Measurements from ENCODE around the gene KLHL28. TPM values are rescaled to one million over a fixed set of nuclear protein-coding genes. Genes with fewer than 3 reads are reported as not detected.

The KLHL28 gene
- total and polyA plus RNA-seq, 5 experiments from 2014 or later, result 39.5 to 53.9 (median 41.2) TPM

- H3K9me3 Mint-ChIP-seq, result no peaks in the 10 kb centered on the region
These were observed 4.9 kb downstream of the KLHL28 start for GRCh38 chr14:44956866-44957265.

GRCh38 chr14:44955528-44955927 is 6.2 kb downstream of the KLHL28 start:
- Mint-ChIP-seq H3K27ac (no peak overlapping the region), H3K4me3 (peak overlapping the region in 3 of 10 donors; percentile 10 to 33 (median 13)), H3K36me3 (peaks cover 0 to 44% (median 11%) of the 10 kb centered on the region in 3 donors), H3K4me1 (peaks cover 11 to 74% (median 43%) of the 10 kb centered on the region in 4 donors), H3K27me3 (no peaks in the 10 kb centered on the region), H3K9me3 (no peaks in the 10 kb centered on the region)
- POLR2A ChIA-PET, result no interaction called here
- DNase-seq (no peak), ATAC-seq (no peak)

More at GRCh38 chr14:44956866-44957265, 4.9 kb downstream of the KLHL28 start:
- Mint-ChIP-seq H3K27me3 (no peaks in the 10 kb centered on the region), H3K4me1 (peaks cover 7 to 67% (median 35%) of the 10 kb centered on the region in 4 donors), H3K27ac (no peak overlapping the region), H3K36me3 (peaks cover 0 to 33% (median 8%) of the 10 kb centered on the region in 3 donors), H3K4me3 (peak overlapping the region in 6 of 10 donors; percentile 1 to 16 (median 3))
- ATAC-seq, result no peak
- POLR2A ChIA-PET, result no interaction called here
- DNase-seq, result no peak

GRCh38 chr14:44954750-44955149 is 7.0 kb downstream of the KLHL28 start:
- DNase-seq (no peak), ATAC-seq (no peak)
- POLR2A ChIA-PET, result no interaction called here
- no peaks in the 10 kb centered on the region for H3K27me3 Mint-ChIP-seq
- peak overlapping the region in 1 of 10 donors; percentile 22 for H3K4me3 Mint-ChIP-seq
- H3K9me3 Mint-ChIP-seq, result no peaks in the 10 kb centered on the region
- H3K36me3 Mint-ChIP-seq, result peaks cover 0 to 45% (median 13%) of the 10 kb centered on the region in 3 donors
- peaks cover 9 to 69% (median 42%) of the 10 kb centered on the region in 4 donors for H3K4me1 Mint-ChIP-seq
- H3K27ac Mint-ChIP-seq, result no peak overlapping the region

GRCh38 chr14:44952391-44953110 is 9.2 kb downstream of the KLHL28 start:
- POLR2A ChIA-PET, result no interaction called here

GRCh38 chr14:44951051-44951450 is 10.7 kb downstream of the KLHL28 start:
- DNase-seq (no peak), ATAC-seq (no peak)
- POLR2A ChIA-PET, result no interaction called here
- H3K27ac Mint-ChIP-seq, result no peak overlapping the region
- no peaks in the 10 kb centered on the region for H3K27me3 Mint-ChIP-seq
- H3K9me3 Mint-ChIP-seq, result peaks cover 0 to 10% (median 3%) of the 10 kb centered on the region in 9 donors
- H3K4me3 Mint-ChIP-seq, result no peak overlapping the region
- H3K4me1 Mint-ChIP-seq, result peaks cover 18 to 59% (median 47%) of the 10 kb centered on the region in 4 donors
- H3K36me3 Mint-ChIP-seq, result peaks cover 5 to 63% (median 31%) of the 10 kb centered on the region in 3 donors

More at GRCh38 chr14:44952391-44953110, 9.2 kb downstream of the KLHL28 start:
- H3K27ac Mint-ChIP-seq, result peak overlapping the region in 1 of 10 donors; percentile 60
- H3K4me3 Mint-ChIP-seq, result no peak overlapping the region
- ATAC-seq, result no peak
- DNase-seq, result no peak
- peaks cover 12 to 63% (median 46%) of the 10 kb centered on the region in 4 donors for H3K4me1 Mint-ChIP-seq
- no peaks in the 10 kb centered on the region for H3K9me3 Mint-ChIP-seq
- no peaks in the 10 kb centered on the region for H3K27me3 Mint-ChIP-seq
- peaks cover 0 to 58% (median 23%) of the 10 kb centered on the region in 3 donors for H3K36me3 Mint-ChIP-seq

GRCh38 chr14:44945264-44945663 is 16.5 kb downstream of the KLHL28 start:
- POLR2A ChIA-PET, result no interaction called here
- no peak for DNase-seq
- Mint-ChIP-seq H3K36me3 (peaks cover 36 to 69% (median 65%) of the 10 kb centered on the region in 3 donors), H3K4me3 (no peak overlapping the region), H3K27ac (no peak overlapping the region), H3K9me3 (peaks cover 0 to 10% (median 3%) of the 10 kb centered on the region in 9 donors), H3K27me3 (no peaks in the 10 kb centered on the region), H3K4me1 (peaks cover 28 to 53% (median 45%) of the 10 kb centered on the region in 4 donors)
- ATAC-seq, result no peak

- H3K36me3 Mint-ChIP-seq, result peaks cover 36 to 76% (median 73%) of the 10 kb centered on the region in 3 donors
- POLR2A ChIA-PET, result interaction anchor here (0.7 kb wide), 1 partner anchor 165 kb away, joined by 4 read pairs; no protein-coding TSS in a partner anchor
- H3K27ac Mint-ChIP-seq, result no peak overlapping the region
- H3K4me3 Mint-ChIP-seq, result no peak overlapping the region
- ATAC-seq (no peak), DNase-seq (no peak)
- no peaks in the 10 kb centered on the region for H3K27me3 Mint-ChIP-seq
- peaks cover 33 to 52% (median 44%) of the 10 kb centered on the region in 4 donors for H3K4me1 Mint-ChIP-seq
- peaks cover 0 to 17% (median 3%) of the 10 kb centered on the region in 9 donors for H3K9me3 Mint-ChIP-seq
These were observed 17.6 kb downstream of the KLHL28 start for GRCh38 chr14:44944107-44944506.

- ATAC-seq (no peak), DNase-seq (no peak)
- POLR2A ChIA-PET, result no interaction called here
- Mint-ChIP-seq H3K27me3 (no peaks in the 10 kb centered on the region), H3K9me3 (peaks cover 0 to 18% (median 3%) of the 10 kb centered on the region in 9 donors), H3K4me1 (peaks cover 29 to 51% (median 44%) of the 10 kb centered on the region in 4 donors), H3K4me3 (peak overlapping the region in 1 of 10 donors; percentile 34), H3K36me3 (peaks cover 41 to 80% (median 76%) of the 10 kb centered on the region in 3 donors), H3K27ac (peak overlapping the region in 1 of 10 donors; percentile 1)
These were observed 19.3 kb downstream of the KLHL28 start for GRCh38 chr14:44942436-44942835.

- peak overlapping the region in 6 of 10 donors; percentile 1 to 47 (median 30) for H3K4me3 Mint-ChIP-seq
- POLR2A ChIA-PET, result no interaction called here
- peaks cover 0 to 11% (median 0%) of the 10 kb centered on the region in 9 donors for H3K9me3 Mint-ChIP-seq
- peaks cover 38 to 78% (median 72%) of the 10 kb centered on the region in 3 donors for H3K36me3 Mint-ChIP-seq
- no peak for DNase-seq
- H3K27ac Mint-ChIP-seq, result peak overlapping the region in 5 of 10 donors; percentile 1 to 63 (median 7)
- peaks cover 27 to 50% (median 41%) of the 10 kb centered on the region in 4 donors for H3K4me1 Mint-ChIP-seq
- H3K27me3 Mint-ChIP-seq, result no peaks in the 10 kb centered on the region
- ATAC-seq, result no peak
These were observed 20.2 kb downstream of the KLHL28 start for GRCh38 chr14:44941591-44941990.

- peak overlapping the region in 3 of 10 donors; percentile 4 to 49 (median 38) for H3K4me3 Mint-ChIP-seq
- peak overlapping the region in 5 of 10 donors; percentile 11 to 67 (median 26) for H3K27ac Mint-ChIP-seq
- DNase-seq (no peak), ATAC-seq (peak in 1 of 2 donors; percentile 35)
- H3K4me1 Mint-ChIP-seq, result peaks cover 33 to 56% (median 45%) of the 10 kb centered on the region in 4 donors
- H3K9me3 Mint-ChIP-seq, result peaks cover 0 to 16% (median 0%) of the 10 kb centered on the region in 9 donors
- POLR2A ChIA-PET, result no interaction called here
- peaks cover 44 to 82% (median 78%) of the 10 kb centered on the region in 3 donors for H3K36me3 Mint-ChIP-seq
- no peaks in the 10 kb centered on the region for H3K27me3 Mint-ChIP-seq
These were observed 20.8 kb downstream of the KLHL28 start for GRCh38 chr14:44940944-44941343.

- Mint-ChIP-seq H3K27me3 (no peaks in the 10 kb centered on the region), H3K27ac (peak overlapping the region in 2 of 10 donors; percentile 26 to 67), H3K4me3 (peak overlapping the region in 1 of 10 donors; percentile 25), H3K9me3 (peaks cover 0 to 16% (median 0%) of the 10 kb centered on the region in 9 donors), H3K36me3 (peaks cover 39 to 76% (median 71%) of the 10 kb centered on the region in 3 donors), H3K4me1 (peaks cover 31 to 57% (median 47%) of the 10 kb centered on the region in 4 donors)
- POLR2A ChIA-PET, result no interaction called here
- DNase-seq, result no peak
- no peak for ATAC-seq
These were observed 21.5 kb downstream of the KLHL28 start for GRCh38 chr14:44940211-44940610.

GRCh38 chr14:44937547-44937946 is 24.2 kb downstream of the KLHL28 start:
- Mint-ChIP-seq H3K4me1 (peaks cover 34 to 59% (median 51%) of the 10 kb centered on the region in 4 donors), H3K4me3 (peak overlapping the region in 1 of 10 donors; percentile 42)
- POLR2A ChIA-PET, result no interaction called here

GRCh38 chr14:44935155-44935554 is 26.6 kb downstream of the KLHL28 start:
- no peak overlapping the region for H3K27ac Mint-ChIP-seq

More at GRCh38 chr14:44937547-44937946, 24.2 kb downstream of the KLHL28 start:
- DNase-seq (no peak), ATAC-seq (no peak)
- no peaks in the 10 kb centered on the region for H3K27me3 Mint-ChIP-seq
- H3K36me3 Mint-ChIP-seq, result peaks cover 28 to 78% (median 65%) of the 10 kb centered on the region in 3 donors
- H3K9me3 Mint-ChIP-seq, result peaks cover 0 to 16% (median 0%) of the 10 kb centered on the region in 9 donors
- H3K27ac Mint-ChIP-seq, result peak overlapping the region in 1 of 10 donors; percentile 11

More at GRCh38 chr14:44935155-44935554, 26.6 kb downstream of the KLHL28 start:
- no peak overlapping the region for H3K4me3 Mint-ChIP-seq
- POLR2A ChIA-PET, result interaction anchor here (0.7 kb wide), 1 partner anchor 27 kb away, joined by 3 read pairs; the partner anchor contains the start of genes KLHL28 and TOGARAM1
- H3K27me3 Mint-ChIP-seq, result no peaks in the 10 kb centered on the region
- peaks cover 0 to 16% (median 0%) of the 10 kb centered on the region in 9 donors for H3K9me3 Mint-ChIP-seq
- no peak for ATAC-seq
- DNase-seq, result no peak
- peaks cover 22 to 53% (median 36%) of the 10 kb centered on the region in 4 donors for H3K4me1 Mint-ChIP-seq
- H3K36me3 Mint-ChIP-seq, result peaks cover 12 to 72% (median 47%) of the 10 kb centered on the region in 3 donors
